Vagina (tissue), 2 donors: Measurements from ENCODE around the gene FGFR2. TPM values are rescaled to one million over a fixed set of nuclear protein-coding genes. Genes with fewer than 3 reads are reported as not detected.
"Not testable (repeated sequence)": the region's sequence is repeated elsewhere in the genome, so short reads cannot be mapped to it uniquely, and the experiment has no call there.

Experiments used
- DNase-seq, 2 donors: peaks; one replicate each; pipeline ENCODE4 v3.0.0-alpha.2; 2017; ENCODE audit errors: extremely low spot score in 2 of 2
- H3K27ac ChIP-seq: fragments of 200-600 bp; sonication (generic); one replicate; pipeline ENCODE4 v1.5.1; 2019
- H3K27me3 ChIP-seq: fragments of 200-600 bp; sonication (generic); one replicate; pipeline ENCODE4 v1.5.1; 2019
- H3K36me3 ChIP-seq, 2 donors: fragments of 200-600 bp; sonication (generic); one replicate each; pipeline ENCODE4 v1.5.1; 2017 to 2019
- H3K4me1 ChIP-seq: fragments of 200-600 bp; sonication (generic); one replicate; pipeline ENCODE4 v1.5.1; 2019
- H3K4me3 ChIP-seq, 2 donors: fragments of 200-600 bp; sonication (generic); 1 replicate in 1 of 2; 2 replicates in 1 of 2; pipeline ENCODE4 v1.5.1; 2016 to 2019
- H3K9me3 ChIP-seq: fragments of 200-600 bp; sonication (generic); one replicate; pipeline ENCODE4 v1.5.1; 2019
- CTCF ChIP-seq, 3 experiments: fragments of 450-650 bp in 2 of 3; fragments of 200-600 bp in 1 of 3; sonication (generic) in 1 of 3; IDR thresholded peaks; one replicate each; pipeline ENCODE4 v1.5.1; 2017 to 2019; ENCODE audit warnings: antibody characterized with exemption in 3 of 3, mild to moderate bottlenecking in 2 of 3, moderate library complexity in 2 of 3
- POLR2A ChIP-seq, 2 donors: fragments of 450-650 bp; IDR thresholded peaks; one replicate each; pipeline ENCODE4 v1.6.1; 2017; ENCODE audit warnings: antibody characterized with exemption in 2 of 2, mild to moderate bottlenecking in 2 of 2, moderate library complexity in 2 of 2
- POLR2AphosphoS5 ChIP-seq, 2 donors: sonication (generic); formaldehyde crosslinking; IDR thresholded peaks; one replicate each; pipeline ENCODE4 v1.9.0; 2017; ENCODE audit warnings: antibody characterized with exemption in 2 of 2, mild to moderate bottlenecking in 2 of 2, low read depth in 1 of 2; ENCODE audit not compliant: insufficient read depth in 1 of 2
- intact Hi-C: fragments of 100-400 bp; cut with DNase I; formaldehyde crosslinking; loops from one replicate; pipeline ENCODE4 v1.15.1; 2023
- total RNA-seq: library from RNA; depleted of rRNA; stranded (reverse); fragments of >200 nt; gene quantifications from one replicate; pipeline ENCODE4 v1.2.3, GENCODE V29; 2016

Gene FGFR2
- total RNA-seq, 1 donor from 2014 or later = 54.0 TPM

GRCh38 chr10:121521794-121522556, 76.3 kb downstream of the FGFR2 start:
- Histone ChIP-seq H3K4me3 (no peak overlapping the region), H3K9me3 (no peaks in the 10 kb centered on the region), H3K27me3 (no peaks in the 10 kb centered on the region), H3K27ac (no peak overlapping the region), H3K36me3 (no peaks in the 10 kb centered on the region), H3K4me1 (peaks cover 38% of the 10 kb centered on the region)
- TF ChIP-seq POLR2A (IDR thresholded peaks at IDR 0.05) (no peak), POLR2AphosphoS5 (IDR thresholded peaks at IDR 0.05; ENCODE audit: insufficient read depth in 1 of 2, low read depth in 1 of 2) (no peak), CTCF (IDR thresholded peaks at IDR 0.05) (no peak)
- intact Hi-C loops = no loop called here
- DNase-seq = no peak

- H3K27me3 ChIP-seq, H3K36me3 ChIP-seq, H3K27ac ChIP-seq, H3K4me3 ChIP-seq, H3K9me3 ChIP-seq, intact Hi-C loops, DNase-seq: not testable (repeated sequence)
- peaks cover 26% of the 10 kb centered on the region for H3K4me1 ChIP-seq
Measured at GRCh38 chr10:121520526-121520925, 77.7 kb downstream of the FGFR2 start.

- Histone ChIP-seq H3K27ac (no peak overlapping the region), H3K4me3 (no peak overlapping the region), H3K9me3 (no peaks in the 10 kb centered on the region), H3K27me3 (no peaks in the 10 kb centered on the region), H3K36me3 (no peaks in the 10 kb centered on the region), H3K4me1 (peaks cover 21% of the 10 kb centered on the region)
- no peak for DNase-seq
- no peak for TF ChIP-seq POLR2AphosphoS5 (IDR thresholded peaks at IDR 0.05; ENCODE audit: insufficient read depth in 1 of 2, low read depth in 1 of 2)
- no peak for TF ChIP-seq CTCF (IDR thresholded peaks at IDR 0.05)
- no peak for TF ChIP-seq POLR2A (IDR thresholded peaks at IDR 0.05)
- intact Hi-C loops = no loop called here
Measured at GRCh38 chr10:121519901-121520493, 78.2 kb downstream of the FGFR2 start.

GRCh38 chr10:121519411-121519810, 78.8 kb downstream of the FGFR2 start:
- no peaks in the 10 kb centered on the region for H3K9me3 ChIP-seq
- no peaks in the 10 kb centered on the region for H3K27me3 ChIP-seq
- H3K36me3 ChIP-seq = no peaks in the 10 kb centered on the region
- TF ChIP-seq POLR2A (IDR thresholded peaks at IDR 0.05) = no peak
- TF ChIP-seq CTCF (IDR thresholded peaks at IDR 0.05) = no peak
- TF ChIP-seq POLR2AphosphoS5 (IDR thresholded peaks at IDR 0.05; ENCODE audit: insufficient read depth in 1 of 2, low read depth in 1 of 2) = no peak
- no peak for DNase-seq
- H3K27ac ChIP-seq = no peak overlapping the region
- intact Hi-C loops = no loop called here
- H3K4me1 ChIP-seq = peaks cover 16% of the 10 kb centered on the region
- no peak overlapping the region for H3K4me3 ChIP-seq

GRCh38 chr10:121518333-121518732, 79.9 kb downstream of the FGFR2 start:
- no peak overlapping the region for H3K4me3 ChIP-seq
- H3K4me1 ChIP-seq = peaks cover 8% of the 10 kb centered on the region
- H3K36me3 ChIP-seq = no peaks in the 10 kb centered on the region
- H3K9me3 ChIP-seq = no peaks in the 10 kb centered on the region
- TF ChIP-seq POLR2AphosphoS5 (IDR thresholded peaks at IDR 0.05; ENCODE audit: insufficient read depth in 1 of 2, low read depth in 1 of 2) = no peak
- TF ChIP-seq POLR2A (IDR thresholded peaks at IDR 0.05) = no peak
- TF ChIP-seq CTCF (IDR thresholded peaks at IDR 0.05) = no peak
- DNase-seq = no peak
- H3K27me3 ChIP-seq = no peaks in the 10 kb centered on the region
- no peak overlapping the region for H3K27ac ChIP-seq
- intact Hi-C loops = no loop called here
